ENCODE measurements around the gene GADD45G. TPM values are rescaled to one million over a fixed set of nuclear protein-coding genes. Genes with fewer than 3 reads are reported as not detected.

GADD45G gene
- total and polyA plus RNA-seq, 12 donors = 9.4 to 125 (median 21.2) TPM

- ATAC-seq (no peak), DNase-seq (no peak)
- intact Hi-C loops (cut with DNase I) = loop anchor here in 1 of 10 donors (5.0 kb wide), 1 partner anchor 1295 kb away; no protein-coding TSS in a partner anchor
- no peak for TF ChIP-seq CTCF (IDR thresholded peaks at IDR 0.05)
- Histone ChIP-seq H3K27me3 (peaks cover 0 to 64% (median 26%) of the 10 kb centered on the region in 7 donors), H3K27ac (no peak overlapping the region), H3K4me3 (no peak overlapping the region), H3K4me1 (peaks cover 0 to 16% (median 0%) of the 10 kb centered on the region in 9 donors), H3K9me3 (no peaks in the 10 kb centered on the region), H3K36me3 (no peaks in the 10 kb centered on the region)
- 71 to 82% methylated on average over 3 of the region's 3 CpGs for WGBS, 2 donors
Measured at GRCh38 chr9:89577363-89577762, 27.4 kb upstream of the GADD45G start.

GRCh38 chr9:89579741-89580385 lies 24.9 kb upstream of the GADD45G start:
- TF ChIP-seq CTCF (IDR thresholded peaks at IDR 0.05) = no peak
- Histone ChIP-seq H3K27me3 (peaks cover 0 to 46% (median 17%) of the 10 kb centered on the region in 7 donors), H3K27ac (no peak overlapping the region), H3K4me3 (no peak overlapping the region), H3K36me3 (no peaks in the 10 kb centered on the region), H3K4me1 (peaks cover 0 to 16% (median 0%) of the 10 kb centered on the region in 9 donors), H3K9me3 (peaks cover 0 to 13% (median 0%) of the 10 kb centered on the region in 11 donors)
- intact Hi-C loops (cut with DNase I) = loop anchor here in 1 of 10 donors (5.0 kb wide), 1 partner anchor 1292 kb away; no protein-coding TSS in a partner anchor
- ATAC-seq = no peak
- 79 to 90% methylated on average over 12 of the region's 12 CpGs for WGBS, 2 donors
- DNase-seq = no peak

GRCh38 chr9:89586311-89586710 lies 18.5 kb upstream of the GADD45G start:
- Histone ChIP-seq H3K27ac (no peak overlapping the region), H3K4me3 (no peak overlapping the region), H3K27me3 (peaks cover 0 to 24% (median 2%) of the 10 kb centered on the region in 7 donors), H3K36me3 (no peaks in the 10 kb centered on the region), H3K9me3 (peaks cover 0 to 13% (median 0%) of the 10 kb centered on the region in 11 donors), H3K4me1 (no peaks in the 10 kb centered on the region)
- no peak for ATAC-seq
- no peak for DNase-seq
- no peak for TF ChIP-seq CTCF (IDR thresholded peaks at IDR 0.05)
- intact Hi-C loops (cut with DNase I) = no loop called here
- WGBS, 2 donors = 73 to 83% methylated on average over 1 of the region's 1 CpG

- no peak for TF ChIP-seq CTCF (IDR thresholded peaks at IDR 0.05)
- Histone ChIP-seq H3K4me1 (no peaks in the 10 kb centered on the region), H3K4me3 (no peak overlapping the region), H3K27ac (no peak overlapping the region), H3K9me3 (peaks cover 0 to 13% (median 0%) of the 10 kb centered on the region in 11 donors), H3K36me3 (no peaks in the 10 kb centered on the region), H3K27me3 (peaks cover 0 to 27% (median 0%) of the 10 kb centered on the region in 7 donors)
- 85 to 90% methylated on average over 6 of the region's 6 CpGs for WGBS, 2 donors
- no peak for ATAC-seq
- intact Hi-C loops (cut with DNase I) = no loop called here
- no peak for DNase-seq
Measured at GRCh38 chr9:89588271-89588879, 16.4 kb upstream of the GADD45G start.
